ENCODE results near the gene ZXDC.

Gene ZXDC

DNA sequence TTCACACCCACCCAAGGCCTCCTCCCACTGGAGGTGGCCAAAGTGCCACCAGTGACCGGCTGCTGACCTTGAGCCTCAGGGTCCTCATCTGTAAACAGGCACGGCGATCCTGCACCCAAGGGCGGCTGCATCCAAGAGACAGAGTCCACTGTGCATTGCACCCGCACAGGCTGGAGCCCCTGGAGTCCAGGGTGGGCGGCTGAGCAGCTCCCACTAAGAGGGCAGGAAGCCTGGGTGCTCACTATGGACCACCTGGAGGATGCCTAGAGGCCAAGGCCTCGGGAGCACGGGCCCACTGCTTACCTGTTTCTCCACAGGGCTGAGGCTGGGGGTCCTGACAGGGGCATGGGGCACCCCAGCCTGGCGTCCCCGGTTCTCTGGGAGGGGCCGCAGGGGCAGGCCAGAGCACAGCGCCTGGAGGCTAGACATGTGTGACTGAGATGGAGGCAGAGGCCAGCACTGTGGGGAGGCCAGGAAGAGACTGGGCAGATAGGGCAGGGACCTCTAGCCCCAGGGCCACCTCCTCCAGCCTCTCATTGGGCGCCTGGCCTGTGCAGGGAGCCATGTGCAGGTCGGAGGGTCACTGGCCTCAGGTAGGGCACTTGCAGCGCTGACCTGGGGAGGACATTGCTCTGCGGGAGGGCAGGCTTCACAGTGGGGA, 41.7 kb upstream of the ZXDC start, which contains the start of gene UROC1:
Gene UROC1, minus strand, starts transcription at position 483 of the 661 bp plus-strand sequence. Its CDS starts 54 bp downstream, at position 429.
- DNase-seq (ENCODE audit: low read depth in 1 of 2, low spot score in 1 of 2): no peak
- TF ChIP-seq GABPA (IDR thresholded peaks at IDR 0.05; ENCODE audit: low read depth) (no peak), POLR2AphosphoS5 (IDR thresholded peaks at IDR 0.05; ENCODE audit: low read depth) (no peak), SPI1 (IDR thresholded peaks at IDR 0.05; ENCODE audit: borderline replicate concordance, low read depth) (no peak)
- TF ChIP-seq, protein P1, sequence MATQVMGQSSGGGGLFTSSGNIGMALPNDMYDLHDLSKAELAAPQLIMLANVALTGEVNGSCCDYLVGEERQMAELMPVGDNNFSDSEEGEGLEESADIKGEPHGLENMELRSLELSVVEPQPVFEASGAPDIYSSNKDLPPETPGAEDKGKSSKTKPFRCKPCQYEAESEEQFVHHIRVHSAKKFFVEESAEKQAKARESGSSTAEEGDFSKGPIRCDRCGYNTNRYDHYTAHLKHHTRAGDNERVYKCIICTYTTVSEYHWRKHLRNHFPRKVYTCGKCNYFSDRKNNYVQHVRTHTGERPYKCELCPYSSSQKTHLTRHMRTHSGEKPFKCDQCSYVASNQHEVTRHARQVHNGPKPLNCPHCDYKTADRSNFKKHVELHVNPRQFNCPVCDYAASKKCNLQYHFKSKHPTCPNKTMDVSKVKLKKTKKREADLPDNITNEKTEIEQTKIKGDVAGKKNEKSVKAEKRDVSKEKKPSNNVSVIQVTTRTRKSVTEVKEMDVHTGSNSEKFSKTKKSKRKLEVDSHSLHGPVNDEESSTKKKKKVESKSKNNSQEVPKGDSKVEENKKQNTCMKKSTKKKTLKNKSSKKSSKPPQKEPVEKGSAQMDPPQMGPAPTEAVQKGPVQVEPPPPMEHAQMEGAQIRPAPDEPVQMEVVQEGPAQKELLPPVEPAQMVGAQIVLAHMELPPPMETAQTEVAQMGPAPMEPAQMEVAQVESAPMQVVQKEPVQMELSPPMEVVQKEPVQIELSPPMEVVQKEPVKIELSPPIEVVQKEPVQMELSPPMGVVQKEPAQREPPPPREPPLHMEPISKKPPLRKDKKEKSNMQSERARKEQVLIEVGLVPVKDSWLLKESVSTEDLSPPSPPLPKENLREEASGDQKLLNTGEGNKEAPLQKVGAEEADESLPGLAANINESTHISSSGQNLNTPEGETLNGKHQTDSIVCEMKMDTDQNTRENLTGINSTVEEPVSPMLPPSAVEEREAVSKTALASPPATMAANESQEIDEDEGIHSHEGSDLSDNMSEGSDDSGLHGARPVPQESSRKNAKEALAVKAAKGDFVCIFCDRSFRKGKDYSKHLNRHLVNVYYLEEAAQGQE (IDR thresholded peaks at IDR 0.05; ENCODE audit: insufficient replicate concordance, low read depth): no peak
- no peak within 1 kb of the TSS for H3K4me3 ChIP-seq (replicated peaks; ENCODE audit: insufficient read depth, low read length)
- H3K27me3 ChIP-seq (ENCODE audit: insufficient read depth, poor library complexity, severe bottlenecking): no peaks in the 10 kb centered on the region
- no peak within 1 kb of the TSS for H3K27ac ChIP-seq (replicated peaks)

DNA sequence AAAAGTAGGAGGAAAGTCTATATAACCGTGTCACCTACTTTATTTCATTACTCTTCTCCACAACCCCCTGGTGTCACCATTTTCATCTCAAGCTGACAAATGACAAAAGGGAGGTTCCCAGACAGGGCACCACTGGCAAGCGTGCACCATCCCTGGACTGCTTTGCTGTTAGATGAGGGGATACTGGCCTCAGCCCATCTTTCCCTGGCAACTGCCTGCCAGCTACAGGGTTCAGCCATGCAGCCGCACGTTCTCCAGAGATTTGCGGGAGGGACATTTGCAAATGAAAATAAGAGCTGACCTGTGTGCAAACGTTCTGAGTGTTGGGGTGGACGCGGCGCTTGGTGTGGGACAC, 41.2 kb upstream of the ZXDC start:
- no peak overlapping the region for H3K4me3 ChIP-seq (replicated peaks; ENCODE audit: insufficient read depth, low read length)
- H3K27ac ChIP-seq (replicated peaks): no peak overlapping the region
- no peaks in the 10 kb centered on the region for H3K27me3 ChIP-seq (ENCODE audit: insufficient read depth, poor library complexity, severe bottlenecking)
- DNase-seq (ENCODE audit: low read depth in 1 of 2, low spot score in 1 of 2): no peak
- TF ChIP-seq, protein P1 (IDR thresholded peaks at IDR 0.05; ENCODE audit: insufficient replicate concordance, low read depth): no peak

DNA sequence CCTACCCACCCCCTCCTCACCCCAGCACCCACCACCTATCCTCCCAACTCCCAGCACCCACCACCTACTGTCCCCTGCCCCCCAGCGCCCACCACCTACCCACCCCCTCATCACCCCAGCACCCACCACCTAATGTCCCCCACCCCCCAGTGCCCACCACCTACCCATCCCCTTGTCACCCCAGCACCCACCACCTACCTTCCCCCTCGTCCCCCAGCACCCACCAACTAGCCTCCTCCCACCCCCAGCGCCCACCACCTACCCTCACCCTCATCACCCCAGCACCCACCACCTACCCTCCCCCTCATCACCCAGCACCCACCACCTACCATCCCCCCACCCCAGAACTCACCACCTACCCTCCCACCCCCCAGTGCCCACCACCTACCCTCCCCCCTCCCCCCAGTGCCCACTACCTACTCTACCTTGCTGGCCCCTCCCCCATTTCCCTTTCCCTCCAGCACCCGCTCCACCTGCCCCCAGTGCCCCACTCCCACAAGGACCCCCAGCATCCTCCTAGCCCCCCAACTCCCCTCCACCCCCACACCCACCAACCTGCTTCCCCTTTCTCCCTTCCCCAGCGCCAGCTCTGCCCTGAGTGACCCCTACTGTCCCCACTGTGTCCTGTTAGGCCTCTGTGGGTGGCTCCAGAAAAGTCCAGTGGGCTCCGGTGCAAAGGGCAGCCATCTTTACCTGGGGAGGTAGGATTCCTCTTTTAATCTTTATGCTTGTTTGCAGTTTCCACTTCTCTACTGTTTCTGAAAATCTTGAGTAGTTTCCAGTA, 40.7 kb upstream of the ZXDC start:
- DNase-seq (ENCODE audit: low read depth in 1 of 2, low spot score in 1 of 2): no peak
- Histone ChIP-seq H3K4me3 (replicated peaks; ENCODE audit: insufficient read depth, low read length) (no peak overlapping the region), H3K27me3 (ENCODE audit: insufficient read depth, poor library complexity, severe bottlenecking) (no peaks in the 10 kb centered on the region), H3K27ac (replicated peaks) (no peak overlapping the region)
- TF ChIP-seq POLR2AphosphoS5 (IDR thresholded peaks at IDR 0.05; ENCODE audit: low read depth) (no peak), SPI1 (IDR thresholded peaks at IDR 0.05; ENCODE audit: borderline replicate concordance, low read depth) (no peak)

DNA sequence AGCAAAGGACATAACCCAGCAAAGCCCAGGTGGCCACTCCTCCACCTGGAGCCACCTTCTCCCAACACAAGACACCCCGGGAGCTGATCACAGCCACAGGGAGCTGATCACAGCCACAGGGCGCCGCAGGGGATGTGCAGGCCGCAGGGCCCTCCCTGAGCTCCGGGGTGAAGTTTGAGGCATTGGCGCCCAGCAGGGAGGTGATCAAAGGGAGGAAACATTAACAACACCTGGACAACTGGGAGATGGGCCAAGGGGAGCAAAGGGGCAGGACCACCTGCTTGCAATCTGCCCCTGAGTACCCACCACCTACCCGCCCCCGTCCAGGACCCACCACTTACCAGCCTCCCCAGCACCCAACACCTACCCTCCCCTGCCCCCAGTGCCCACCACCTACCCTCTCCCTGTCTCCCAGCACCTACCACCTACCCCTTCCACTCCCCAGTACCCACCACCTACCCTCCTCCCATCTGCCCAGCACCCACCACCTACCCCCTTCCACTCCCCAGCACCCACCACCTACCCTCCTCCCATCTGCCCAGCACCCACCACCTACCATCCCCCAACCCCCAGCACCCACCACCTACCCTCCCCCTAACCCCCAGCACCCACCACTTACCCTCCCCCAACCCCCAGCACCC, 39.5 kb upstream of the ZXDC start:
- no peak for DNase-seq (ENCODE audit: low read depth in 1 of 2, low spot score in 1 of 2)
- Histone ChIP-seq H3K27ac (replicated peaks) (no peak overlapping the region), H3K27me3 (ENCODE audit: insufficient read depth, poor library complexity, severe bottlenecking) (no peaks in the 10 kb centered on the region), H3K4me3 (replicated peaks; ENCODE audit: insufficient read depth, low read length) (no peak overlapping the region)
- TF ChIP-seq SPI1 (IDR thresholded peaks at IDR 0.05; ENCODE audit: borderline replicate concordance, low read depth) (no peak), GABPA (IDR thresholded peaks at IDR 0.05; ENCODE audit: low read depth) (no peak), POLR2AphosphoS5 (IDR thresholded peaks at IDR 0.05; ENCODE audit: low read depth) (no peak)
- TF ChIP-seq, protein P1 (IDR thresholded peaks at IDR 0.05; ENCODE audit: insufficient replicate concordance, low read depth): no peak
- TF ChIP-seq, protein P2, sequence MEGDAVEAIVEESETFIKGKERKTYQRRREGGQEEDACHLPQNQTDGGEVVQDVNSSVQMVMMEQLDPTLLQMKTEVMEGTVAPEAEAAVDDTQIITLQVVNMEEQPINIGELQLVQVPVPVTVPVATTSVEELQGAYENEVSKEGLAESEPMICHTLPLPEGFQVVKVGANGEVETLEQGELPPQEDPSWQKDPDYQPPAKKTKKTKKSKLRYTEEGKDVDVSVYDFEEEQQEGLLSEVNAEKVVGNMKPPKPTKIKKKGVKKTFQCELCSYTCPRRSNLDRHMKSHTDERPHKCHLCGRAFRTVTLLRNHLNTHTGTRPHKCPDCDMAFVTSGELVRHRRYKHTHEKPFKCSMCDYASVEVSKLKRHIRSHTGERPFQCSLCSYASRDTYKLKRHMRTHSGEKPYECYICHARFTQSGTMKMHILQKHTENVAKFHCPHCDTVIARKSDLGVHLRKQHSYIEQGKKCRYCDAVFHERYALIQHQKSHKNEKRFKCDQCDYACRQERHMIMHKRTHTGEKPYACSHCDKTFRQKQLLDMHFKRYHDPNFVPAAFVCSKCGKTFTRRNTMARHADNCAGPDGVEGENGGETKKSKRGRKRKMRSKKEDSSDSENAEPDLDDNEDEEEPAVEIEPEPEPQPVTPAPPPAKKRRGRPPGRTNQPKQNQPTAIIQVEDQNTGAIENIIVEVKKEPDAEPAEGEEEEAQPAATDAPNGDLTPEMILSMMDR (IDR thresholded peaks at IDR 0.05; ENCODE audit: insufficient read depth, low read length): no peak
